Activated B cell treated with CpG ODN at 0.5 μM for 24 hours (primary cell): ENCODE data around the gene CNTNAP2. TPM values are rescaled to one million over a fixed set of nuclear protein-coding genes. Genes with fewer than 3 reads are reported as not detected.

Experiments
- ATAC-seq: fragments of 200-7000 bp; cut with Tn5 transposase; one replicate; pipeline ENCODE4 v1.10.0; 2021; ENCODE audit warnings: low read depth, mild to moderate bottlenecking, moderate library complexity
- CTCF ChIA-PET: fragments of 350-600 bp; sonication (Branson Sonifier 250); formaldehyde crosslinking; loops from one replicate; lab custom pipeline; 2021; ENCODE audit warnings: antibody characterized with exemption; lab: Charles Lee
- POLR2A ChIA-PET: fragments of 350-600 bp; sonication (Branson Sonifier 250); formaldehyde crosslinking; loops from one replicate; lab custom pipeline; 2021; ENCODE audit warnings: antibody characterized with exemption; lab: Charles Lee
- DNase-seq: peaks from one replicate; pipeline ENCODE4 v3.0.0; 2022
- H3K27ac Mint-ChIP-seq: one replicate; pipeline ENCODE4 v1.8.0; 2020; ENCODE audit warnings: mixed read lengths
- H3K27me3 Mint-ChIP-seq: one replicate; pipeline ENCODE4 v1.8.0; 2021; ENCODE audit warnings: mixed read lengths
- H3K36me3 Mint-ChIP-seq: one replicate; pipeline ENCODE4 v1.8.0; 2021; ENCODE audit warnings: low read depth, mixed read lengths
- H3K4me1 Mint-ChIP-seq: one replicate; pipeline ENCODE4 v1.8.0; 2021; ENCODE audit warnings: mixed read lengths
- H3K4me3 Mint-ChIP-seq: one replicate; pipeline ENCODE4 v1.8.0; 2020; ENCODE audit warnings: mild to moderate bottlenecking, mixed read lengths
- H3K9me3 Mint-ChIP-seq: one replicate; pipeline ENCODE4 v1.8.0; 2020; ENCODE audit warnings: mixed read lengths
- CTCF ChIP-seq: fragments of 200-600 bp; IDR thresholded peaks from one replicate; pipeline ENCODE4 v1.8.0; 2022; ENCODE audit warnings: antibody characterized with exemption, mild to moderate bottlenecking
- intact Hi-C: fragments of 100-400 bp; cut with micrococcal nuclease; formaldehyde crosslinking; loops from one replicate; pipeline ENCODE4 v1.15.1; 2024
- total RNA-seq: library from RNA; stranded (reverse); gene quantifications from 2 replicates; pipeline ENCODE4 v1.2.3, GENCODE V29; 2022

The CNTNAP2 gene
- total RNA-seq, 1 donor from 2014 or later, result 0.84 TPM

DNA sequence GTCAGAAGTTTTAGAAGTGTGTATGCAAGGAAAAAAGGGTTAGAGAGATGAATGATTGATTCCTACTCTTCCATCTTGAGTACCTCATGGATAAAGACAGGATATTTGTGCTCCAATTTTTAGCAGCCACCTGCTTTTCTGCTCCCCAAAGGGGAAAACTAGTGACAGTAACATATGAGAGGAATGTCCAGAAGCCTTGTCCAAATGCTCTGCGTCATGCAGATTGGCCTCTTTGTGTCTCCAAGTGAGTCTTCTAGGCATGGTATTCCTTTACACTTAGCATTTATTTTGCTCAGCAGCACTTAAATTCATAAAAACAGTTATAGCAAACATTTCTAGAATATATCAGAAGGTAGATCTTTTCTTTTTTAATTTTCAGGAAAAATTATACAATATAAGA lies 306.8 kb downstream of the CNTNAP2 start:
- Mint-ChIP-seq H3K4me1 (no peaks in the 10 kb centered on the region), H3K9me3 (no peaks in the 10 kb centered on the region), H3K27me3 (no peaks in the 10 kb centered on the region), H3K4me3 (no peak overlapping the region), H3K36me3 (no peaks in the 10 kb centered on the region), H3K27ac (no peak overlapping the region)
- ChIA-PET CTCF (no interaction called here), POLR2A (no interaction called here)
- intact Hi-C loops, result no loop called here
- ATAC-seq, result no peak
- DNase-seq, result no peak
- no peak for TF ChIP-seq CTCF

GRCh38 chr7:146424084-146424483 lies 307.5 kb downstream of the CNTNAP2 start:
- Mint-ChIP-seq H3K4me1 (no peaks in the 10 kb centered on the region), H3K4me3 (no peak overlapping the region)

GRCh38 chr7:146433501-146433900 lies 316.9 kb downstream of the CNTNAP2 start:
- ChIA-PET CTCF (no interaction called here), POLR2A (no interaction called here)
- no peaks in the 10 kb centered on the region for H3K27me3 Mint-ChIP-seq
- no peak overlapping the region for H3K27ac Mint-ChIP-seq
- H3K9me3 Mint-ChIP-seq, result peaks cover 4% of the 10 kb centered on the region
- no peak for ATAC-seq
- H3K4me1 Mint-ChIP-seq, result no peaks in the 10 kb centered on the region
- DNase-seq, result no peak
- TF ChIP-seq CTCF, result no peak
- H3K4me3 Mint-ChIP-seq, result no peak overlapping the region
- H3K36me3 Mint-ChIP-seq, result no peaks in the 10 kb centered on the region
- intact Hi-C loops, result no loop called here

More at GRCh38 chr7:146424084-146424483, 307.5 kb downstream of the CNTNAP2 start:
- DNase-seq, result no peak
- ATAC-seq, result no peak
- no peak for TF ChIP-seq CTCF
- Mint-ChIP-seq H3K27ac (no peak overlapping the region), H3K36me3 (no peaks in the 10 kb centered on the region), H3K9me3 (peaks cover 2% of the 10 kb centered on the region), H3K27me3 (no peaks in the 10 kb centered on the region)
- intact Hi-C loops, result no loop called here
- ChIA-PET CTCF (no interaction called here), POLR2A (no interaction called here)

DNA sequence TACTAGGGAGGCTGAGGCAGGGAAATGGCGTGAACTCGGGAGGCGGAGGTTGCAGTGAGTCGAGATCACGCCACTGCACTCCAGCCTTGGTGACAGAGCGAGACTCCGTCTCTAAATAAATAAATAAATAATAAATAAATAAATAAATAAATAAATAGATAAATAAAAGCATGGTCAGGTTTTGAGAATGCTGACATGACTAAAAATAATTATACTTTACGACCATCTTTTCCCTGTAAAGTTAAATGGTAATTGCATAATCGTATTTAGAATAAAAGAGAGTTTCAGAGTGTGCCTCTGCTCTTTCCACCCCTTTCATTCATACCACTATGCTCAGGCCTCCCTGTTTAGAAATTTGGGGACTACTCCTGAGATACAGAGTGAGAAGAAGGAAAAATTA lies 326.5 kb downstream of the CNTNAP2 start:
- CTCF ChIA-PET, result no interaction called here
- H3K27ac Mint-ChIP-seq, result no peak overlapping the region
- TF ChIP-seq CTCF, result no peak
- no peaks in the 10 kb centered on the region for H3K9me3 Mint-ChIP-seq
- POLR2A ChIA-PET, result no interaction called here
- H3K36me3 Mint-ChIP-seq, result no peaks in the 10 kb centered on the region
- H3K4me1 Mint-ChIP-seq, result no peaks in the 10 kb centered on the region
- no peak overlapping the region for H3K4me3 Mint-ChIP-seq
- no peak for ATAC-seq
- intact Hi-C loops, result no loop called here
- no peak for DNase-seq
- H3K27me3 Mint-ChIP-seq, result no peaks in the 10 kb centered on the region

DNA sequence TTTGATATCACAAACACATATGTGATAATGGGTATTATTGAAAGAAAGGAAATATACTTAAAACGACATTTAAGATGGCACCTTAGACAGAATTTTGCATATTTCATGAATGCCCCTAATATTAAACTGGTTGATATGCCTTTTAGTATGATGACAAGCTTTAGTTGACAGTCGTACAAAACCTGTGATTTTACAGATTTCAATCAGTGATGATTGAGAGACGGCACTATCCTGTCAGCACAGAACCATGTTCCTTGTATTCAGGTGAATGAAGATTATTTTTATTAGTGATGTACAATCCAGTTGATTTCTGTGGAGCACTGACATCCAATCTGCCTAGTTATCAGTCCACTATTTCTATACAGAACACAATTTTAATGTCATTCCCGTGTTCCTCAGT lies 333.0 kb downstream of the CNTNAP2 start:
- ChIA-PET POLR2A (no interaction called here), CTCF (no interaction called here)
- ATAC-seq, result no peak
- no peak for DNase-seq
- Mint-ChIP-seq H3K4me3 (no peak overlapping the region), H3K36me3 (no peaks in the 10 kb centered on the region), H3K9me3 (peaks cover 3% of the 10 kb centered on the region), H3K27me3 (no peaks in the 10 kb centered on the region), H3K4me1 (no peaks in the 10 kb centered on the region), H3K27ac (no peak overlapping the region)
- TF ChIP-seq CTCF, result no peak
- intact Hi-C loops, result no loop called here
